GM12873 (cell line): ENCODE results near the gene MARK3.

ENCODE experiments used
- TF ChIP-seq, protein P1 (sequence below): IDR thresholded peaks from 2 replicates; pipeline ENCODE4 v1.5.1; 2012; ENCODE audit warnings: low read depth, mild to moderate bottlenecking, moderate library complexity, low read length, control low read depth; ENCODE audit not compliant: insufficient read depth; ENCODE audit errors: missing control alignments

MARK3 gene

DNA sequence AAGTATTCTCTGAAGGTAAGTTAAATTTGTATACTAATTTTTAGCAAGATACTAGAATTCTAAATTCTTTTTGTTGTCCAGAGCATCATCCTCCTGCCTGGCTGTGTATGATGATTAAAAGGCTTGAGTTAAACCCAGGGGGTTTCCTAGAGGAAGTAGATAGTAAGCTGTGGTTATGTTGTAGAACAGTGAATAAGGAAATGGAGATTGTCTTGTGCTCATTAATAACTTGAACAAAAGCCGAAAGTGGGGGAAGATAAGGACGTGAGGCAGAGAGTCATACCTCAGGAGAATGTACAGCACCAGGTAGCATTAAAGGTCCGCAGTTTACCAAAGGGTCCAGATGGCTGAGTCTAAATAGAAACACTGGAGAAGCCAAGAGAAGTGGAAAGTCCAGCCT, 95.4 kb downstream of the MARK3 start:
- TF ChIP-seq, protein P1, sequence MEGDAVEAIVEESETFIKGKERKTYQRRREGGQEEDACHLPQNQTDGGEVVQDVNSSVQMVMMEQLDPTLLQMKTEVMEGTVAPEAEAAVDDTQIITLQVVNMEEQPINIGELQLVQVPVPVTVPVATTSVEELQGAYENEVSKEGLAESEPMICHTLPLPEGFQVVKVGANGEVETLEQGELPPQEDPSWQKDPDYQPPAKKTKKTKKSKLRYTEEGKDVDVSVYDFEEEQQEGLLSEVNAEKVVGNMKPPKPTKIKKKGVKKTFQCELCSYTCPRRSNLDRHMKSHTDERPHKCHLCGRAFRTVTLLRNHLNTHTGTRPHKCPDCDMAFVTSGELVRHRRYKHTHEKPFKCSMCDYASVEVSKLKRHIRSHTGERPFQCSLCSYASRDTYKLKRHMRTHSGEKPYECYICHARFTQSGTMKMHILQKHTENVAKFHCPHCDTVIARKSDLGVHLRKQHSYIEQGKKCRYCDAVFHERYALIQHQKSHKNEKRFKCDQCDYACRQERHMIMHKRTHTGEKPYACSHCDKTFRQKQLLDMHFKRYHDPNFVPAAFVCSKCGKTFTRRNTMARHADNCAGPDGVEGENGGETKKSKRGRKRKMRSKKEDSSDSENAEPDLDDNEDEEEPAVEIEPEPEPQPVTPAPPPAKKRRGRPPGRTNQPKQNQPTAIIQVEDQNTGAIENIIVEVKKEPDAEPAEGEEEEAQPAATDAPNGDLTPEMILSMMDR, result no peak

DNA sequence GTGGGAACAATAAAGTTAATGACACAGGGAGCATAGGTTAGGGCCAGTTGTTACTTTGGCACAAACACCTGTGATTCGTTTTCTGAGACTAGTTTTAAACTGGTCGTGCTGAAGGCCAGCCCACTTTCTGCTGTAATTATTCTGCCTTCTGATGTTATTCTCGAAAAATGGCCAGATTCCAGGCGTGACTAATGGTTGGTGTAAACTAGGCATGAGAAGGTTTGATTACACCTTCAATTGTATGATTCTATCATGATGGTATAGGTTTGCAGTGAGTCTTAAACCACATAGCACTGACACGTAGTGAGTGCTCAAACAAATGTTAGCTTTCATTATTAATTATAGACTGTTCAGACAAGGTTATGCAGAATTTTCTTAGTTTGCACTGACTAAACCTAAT, 98.4 kb downstream of the MARK3 start:
- TF ChIP-seq, protein P1, result no peak

DNA sequence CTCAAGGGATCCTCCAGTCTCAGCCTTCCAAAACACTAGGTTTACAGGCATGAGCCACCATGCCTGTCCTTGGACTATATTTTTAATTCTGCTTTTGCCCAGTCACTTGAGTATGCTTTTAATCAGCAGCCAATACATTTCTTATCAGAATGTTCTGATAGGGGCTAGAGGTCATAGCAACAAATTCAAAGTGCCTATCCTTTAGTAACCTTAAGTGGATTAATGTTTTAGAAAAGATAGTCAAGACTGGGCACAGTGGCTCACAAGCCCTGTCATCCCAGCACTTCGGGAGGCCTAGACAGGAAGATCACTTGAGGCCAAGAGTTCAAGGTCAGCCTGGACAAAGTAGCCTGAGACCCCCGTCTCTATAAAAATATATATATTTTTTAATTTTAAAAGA, 100.3 kb downstream of the MARK3 start:
- TF ChIP-seq, protein P1, result no peak

DNA sequence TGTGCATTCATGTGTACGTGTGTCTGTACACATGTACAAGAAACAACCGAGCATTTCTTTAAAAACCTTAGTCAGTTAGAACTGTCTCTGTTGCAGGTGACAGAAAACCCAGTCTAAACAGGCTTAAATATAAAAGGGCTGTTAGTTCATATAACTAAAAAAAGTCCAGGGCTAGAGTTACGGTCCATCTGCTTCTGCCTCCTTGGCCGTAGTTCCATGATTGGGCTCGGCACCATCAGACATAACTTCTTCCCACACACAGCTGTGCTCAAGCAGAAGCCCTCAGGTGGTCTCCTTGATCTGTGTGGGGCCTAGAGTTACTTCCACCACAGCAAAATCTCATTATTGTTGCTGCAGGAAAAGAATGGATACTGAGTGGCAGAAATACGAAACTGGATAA, 102.9 kb downstream of the MARK3 start:
- TF ChIP-seq, protein P1, result no peak

DNA sequence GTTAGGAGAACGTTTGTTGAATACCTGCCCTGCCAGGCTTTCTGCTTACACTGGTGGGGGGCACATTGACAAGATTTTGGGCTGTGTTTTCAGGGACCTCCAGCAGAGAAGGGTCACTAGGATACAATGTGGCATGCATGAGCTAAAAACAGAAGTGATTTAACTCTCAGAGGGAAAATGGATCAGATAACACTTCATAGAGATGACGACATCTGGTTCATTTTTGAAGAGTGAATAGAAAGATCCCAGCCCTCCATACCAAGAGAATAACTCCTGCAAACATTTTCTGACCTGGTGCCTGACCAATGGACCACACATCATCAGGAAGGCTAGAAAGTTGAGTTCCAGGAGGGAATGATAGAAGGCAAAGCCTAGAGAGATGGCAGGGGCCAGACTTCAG, 103.7 kb downstream of the MARK3 start:
- TF ChIP-seq, protein P1, result no peak

DNA sequence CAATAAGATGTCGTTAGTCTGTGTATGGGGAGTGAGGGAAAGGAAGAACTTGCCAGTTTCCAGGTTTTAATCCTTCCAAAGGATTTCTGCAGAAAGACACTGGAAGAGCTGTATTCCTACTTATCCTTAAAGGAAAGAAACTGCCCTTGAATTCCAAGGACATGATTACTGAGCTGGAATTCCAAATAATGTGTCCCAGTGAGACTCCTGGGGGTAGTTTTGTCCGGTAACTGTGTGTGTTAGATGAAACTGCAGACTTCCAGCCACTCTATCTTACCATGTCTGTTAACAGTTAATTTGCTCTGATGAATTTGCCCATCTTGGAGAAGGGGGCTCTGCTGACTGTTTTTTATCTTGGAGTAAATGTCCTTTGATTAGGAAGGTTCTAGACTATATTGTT, 104.4 kb downstream of the MARK3 start:
- TF ChIP-seq, protein P1, result no peak

DNA sequence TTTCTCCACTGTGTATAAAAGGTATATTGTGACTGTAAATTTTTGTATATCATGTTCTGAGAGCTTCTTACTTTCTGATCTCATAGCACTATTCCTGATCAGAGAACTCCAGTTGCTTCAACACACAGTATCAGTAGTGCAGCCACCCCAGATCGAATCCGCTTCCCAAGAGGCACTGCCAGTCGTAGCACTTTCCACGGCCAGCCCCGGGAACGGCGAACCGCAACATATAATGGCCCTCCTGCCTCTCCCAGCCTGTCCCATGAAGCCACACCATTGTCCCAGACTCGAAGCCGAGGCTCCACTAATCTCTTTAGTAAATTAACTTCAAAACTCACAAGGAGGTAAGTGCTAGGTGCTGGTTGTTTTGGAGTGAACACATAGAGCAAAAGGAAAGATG, 106.5 kb downstream of the MARK3 start:
- TF ChIP-seq, protein P1, result no peak
